ENCODE data around the gene NSUN5. TPM values are rescaled to one million over a fixed set of nuclear protein-coding genes. Genes with fewer than 3 reads are reported as not detected.
"Not testable (repeated sequence)": the region's sequence is repeated elsewhere in the genome, so short reads cannot be mapped to it uniquely, and the experiment has no call there.

Gene NSUN5
- total and polyA plus RNA-seq, 9 of the 15 experiments (the other 6 are each of a cell fraction or from before 2014, with no cell fraction given), result 4.7 to 115 (median 43.0) TPM

DNA sequence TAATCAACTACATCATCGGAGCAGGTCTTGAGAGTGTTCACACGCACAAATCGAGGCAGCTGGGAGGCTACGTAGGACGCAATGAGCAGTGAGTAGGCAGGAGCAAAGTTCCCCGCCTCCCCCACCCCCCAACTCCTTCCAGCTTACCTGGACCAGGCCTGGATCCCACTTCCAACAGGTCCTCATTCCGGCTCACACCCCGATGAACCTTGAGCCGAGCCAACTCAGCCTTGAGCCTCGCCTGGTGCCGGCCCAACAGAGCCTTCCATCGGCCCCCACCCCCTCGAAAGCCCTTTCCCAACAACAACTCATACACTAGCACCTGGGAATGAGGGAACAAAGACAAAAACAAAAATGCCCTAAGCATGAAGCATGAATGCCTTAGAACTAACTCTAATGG, 1.2 kb downstream of the NSUN5 start (continued):
- TF ChIP-seq POU5F1 (IDR thresholded peaks at IDR 0.05; ENCODE audit: borderline replicate concordance, low read depth, low read length, partially characterized antibody) (no peak), KLF6 (CRISPR knock-in tag; IDR thresholded peaks at IDR 0.05; ENCODE audit: borderline replicate concordance) (no peak), IRF9 (tag; IDR thresholded peaks at IDR 0.05) (no peak), ZZZ3 (IDR thresholded peaks at IDR 0.05) (no peak), COPS2 (conservative IDR thresholded peaks at IDR 0.05) (no peak)

- H3K9me3 ChIP-seq (replicated peaks; ENCODE audit: control insufficient read depth, insufficient read depth, low read depth, low read length); ATAC-seq; H3K4me3 ChIP-seq; CTCF ChIA-PET (ENCODE audit: low intra/inter-chr PET ratio); H2AFZ ChIP-seq (ENCODE audit: low read depth, low read length); in situ Hi-C loops (cut with MboI); DNase-seq (ENCODE audit: extremely low read depth in 1 of 4, low spot score in 3 of 4); FAIRE-seq; H3K9me1 ChIP-seq (ENCODE audit: control insufficient read depth, insufficient read depth, low read length); H3K9ac ChIP-seq (ENCODE audit: insufficient read depth in 1 of 2, low read depth in 2 of 2, low read length in 2 of 2); intact Hi-C loops (cut with micrococcal nuclease); BruUV-seq (replicated peaks); H3K27ac ChIP-seq (ENCODE audit: extremely low read depth, low read depth, low read length); H3K4me2 ChIP-seq (ENCODE audit: insufficient read depth, low read length); H4K20me1 ChIP-seq (replicated peaks; ENCODE audit: control insufficient read depth, insufficient read depth, low read length); H3K27me3 ChIP-seq (ENCODE audit: control insufficient read depth in 2 of 2, insufficient read depth in 2 of 2, low read length in 2 of 2): not testable (repeated sequence)
- H3K36me3 ChIP-seq (ENCODE audit: control insufficient read depth, insufficient read depth, low read length), result peaks cover 46% of the 10 kb centered on the region; the same call in 2 of the 3 replicates
- POLR2A ChIA-PET, result interaction anchor here (0.6 kb wide), 1 partner anchor 27 kb away, joined by 3 read pairs; no protein-coding TSS in a partner anchor
- H3K79me2 ChIP-seq (ENCODE audit: control insufficient read depth, insufficient read depth, low read length), result peaks cover 26% of the 10 kb centered on the region
- 98% methylated on average over 10 of the region's 15 CpGs for WGBS (ENCODE audit: insufficient coverage, low coverage, missing lambda C conversion rate)
- peaks cover 4 to 19% of the 10 kb centered on the region in 2 experiments; a peak in 4 of 5 replicates for H3K4me1 ChIP-seq (replicated peaks in 1 of 2; ENCODE audit: control insufficient read depth in 2 of 2, insufficient read depth in 2 of 2, low read length in 2 of 2)
These were observed 3.8 kb downstream of the NSUN5 start for GRCh38 chr7:73304612-73305387.

Measured in K562 (cell line).